CD14-positive monocyte (primary cell): ENCODE data around the gene SHISAL1. TPM values are rescaled to one million over a fixed set of nuclear protein-coding genes. Genes with fewer than 3 reads are reported as not detected.
"Not testable (repeated sequence)": the region's sequence is repeated elsewhere in the genome, so short reads cannot be mapped to it uniquely, and the experiment has no call there.

Experiments
- DNase-seq, 3 donors: peaks; one replicate each; pipeline ENCODE4 v3.0.0-alpha.2; 2011 to 2022
- H2AFZ ChIP-seq: 2 replicates; pipeline ENCODE4 v1.6.0; 2012; ENCODE audit warnings: mild to moderate bottlenecking, low read depth, low read length, inconsistent platforms; ENCODE audit not compliant: insufficient read depth, poor library complexity, severe bottlenecking
- H3K27ac ChIP-seq, 2 donors: 1 replicate in 1 of 2; 2 replicates in 1 of 2; pipeline ENCODE4 v1.5.1; 2012 to 2013; ENCODE audit warnings: low read length in 2 of 2, control low read depth in 1 of 2, inconsistent platforms in 1 of 2, low read depth in 1 of 2, mild to moderate bottlenecking in 1 of 2
- H3K27me3 ChIP-seq, 2 donors: one replicate each; pipeline versions ENCODE4 v1.6.0 to v1.6.1; 2011 to 2013; ENCODE audit warnings: low read length in 2 of 2; ENCODE audit not compliant: control insufficient read depth in 2 of 2, insufficient read depth in 2 of 2
- H3K36me3 ChIP-seq, 2 donors: replicated peaks in 1 of 2; 1 replicate in 1 of 2; 2 replicates in 1 of 2; pipeline versions ENCODE4 v1.5.1 to v1.6.1; 2012 to 2013; ENCODE audit warnings: low read length in 2 of 2, control low read depth in 1 of 2, inconsistent platforms in 1 of 2, mild to moderate bottlenecking in 1 of 2; ENCODE audit not compliant: insufficient read depth in 2 of 2, control insufficient read depth in 1 of 2
- H3K4me1 ChIP-seq, 2 donors: 1 replicate in 1 of 2; 2 replicates in 1 of 2; pipeline versions ENCODE4 v1.5.1 to v1.6.1; 2012 to 2013; ENCODE audit warnings: low read length in 2 of 2, control low read depth in 1 of 2, inconsistent platforms in 1 of 2, mild to moderate bottlenecking in 1 of 2, moderate library complexity in 1 of 2; ENCODE audit not compliant: insufficient read depth in 2 of 2, control insufficient read depth in 1 of 2
- H3K4me2 ChIP-seq: replicated peaks from 2 replicates; pipeline ENCODE3; 2012; ENCODE audit warnings: low read length, moderate library complexity, mild to moderate bottlenecking; ENCODE audit not compliant: poor library complexity, severe bottlenecking; ENCODE audit errors: extremely low read depth
- H3K4me3 ChIP-seq, 3 experiments: fragments of 200-600 bp in 1 of 3; sonication (generic) in 1 of 3; replicated peaks in 1 of 3; 1 replicate in 2 of 3; 2 replicates in 1 of 3; pipeline ENCODE4 v1.5.1; 2011 to 2013; ENCODE audit warnings: low read length in 3 of 3, mild to moderate bottlenecking in 3 of 3, control low read depth in 2 of 3, low read depth in 2 of 3, inconsistent platforms in 1 of 3, moderate library complexity in 1 of 3
- H3K79me2 ChIP-seq: 2 replicates; pipeline ENCODE4 v1.6.0; 2012; ENCODE audit warnings: mild to moderate bottlenecking, control low read depth, inconsistent platforms, low read length, moderate library complexity; ENCODE audit not compliant: insufficient read depth
- H3K9ac ChIP-seq: 2 replicates; pipeline ENCODE4 v1.6.0; 2017; ENCODE audit warnings: low read length, mild to moderate bottlenecking; ENCODE audit not compliant: insufficient read depth, poor library complexity, severe bottlenecking
- H3K9me3 ChIP-seq, 2 donors: replicated peaks in 1 of 2; 1 replicate in 1 of 2; 2 replicates in 1 of 2; pipeline versions ENCODE4 v1.5.1 to v1.6.1; 2012 to 2013; ENCODE audit warnings: low read length in 2 of 2, control low read depth in 1 of 2; ENCODE audit not compliant: control insufficient read depth in 1 of 2, insufficient read depth in 1 of 2
- H4K20me1 ChIP-seq: 2 replicates; pipeline ENCODE4 v1.6.0; 2012; ENCODE audit warnings: mild to moderate bottlenecking, low read length, control low read depth, moderate library complexity; ENCODE audit not compliant: insufficient read depth
- H3K27ac Mint-ChIP-seq, 7 donors: one replicate each; pipeline ENCODE4 v1.8.0; 2020; ENCODE audit warnings: mild to moderate bottlenecking in 7 of 7, mixed read lengths in 7 of 7, moderate library complexity in 6 of 7, inconsistent platforms in 2 of 7
- H3K27me3 Mint-ChIP-seq, 3 donors: one replicate each; pipeline ENCODE4 v1.8.0; 2021 to 2022; ENCODE audit warnings: low read depth in 3 of 3, mild to moderate bottlenecking in 3 of 3, mixed read lengths in 3 of 3, moderate library complexity in 3 of 3, inconsistent platforms in 1 of 3
- H3K36me3 Mint-ChIP-seq, 2 donors: one replicate each; pipeline ENCODE4 v1.8.0; 2020; ENCODE audit warnings: mixed read lengths in 2 of 2, inconsistent platforms in 1 of 2, mild to moderate bottlenecking in 1 of 2
- H3K4me1 Mint-ChIP-seq: one replicate; pipeline ENCODE4 v1.8.0; 2020; ENCODE audit warnings: mild to moderate bottlenecking, mixed read lengths
- H3K4me3 Mint-ChIP-seq, 2 donors: one replicate each; pipeline ENCODE4 v1.8.0; 2020; ENCODE audit warnings: mild to moderate bottlenecking in 2 of 2, mixed read lengths in 2 of 2, moderate library complexity in 1 of 2
- H3K9me3 Mint-ChIP-seq, 7 donors: one replicate each; pipeline ENCODE4 v1.8.0; 2020 to 2022; ENCODE audit warnings: mixed read lengths in 7 of 7, mild to moderate bottlenecking in 6 of 7, moderate library complexity in 6 of 7, inconsistent platforms in 2 of 7
- CTCF ChIP-seq: fragments of 200-600 bp; IDR thresholded peaks from one replicate; pipeline ENCODE4 v1.8.0; 2022; ENCODE audit warnings: antibody characterized with exemption, mild to moderate bottlenecking
- WGBS: methylation state at CpG from one replicate; pipeline ENCODE4 v1.1.5; 2013; ENCODE audit warnings: missing lambda C conversion rate; ENCODE audit not compliant: insufficient coverage; 5-methylcytosine and 5-hydroxymethylcytosine counted together
- intact Hi-C, 2 donors: fragments of 100-400 bp; cut with micrococcal nuclease; formaldehyde crosslinking; loops; one replicate each; pipeline versions ENCODE4 v1.15.0 to v1.15.1; 2023
- polyA plus RNA-seq, 3 donors: library from polyadenylated mRNA; depleted of rRNA in 1 of 3; unstranded in 2 of 3; stranded (reverse) in 1 of 3; fragments of 300-500 nt in 2 of 3; fragments of >200 nt in 1 of 3; fragmentation: Illumina TruSeq in 2 of 3; gene quantifications; 1 replicate in 2 of 3; 2 replicates in 1 of 3; pipeline ENCODE4 v1.2.3, GENCODE V29; 2012 to 2021

The SHISAL1 gene
- polyA plus RNA-seq, 3 donors = not detected

GRCh38 chr22:44242946-44243724, 69.6 kb downstream of the SHISAL1 start:
- Mint-ChIP-seq H3K27ac (no peak overlapping the region), H3K4me3 (no peak overlapping the region), H3K4me1 (peaks cover 1% of the 10 kb centered on the region), H3K27me3 (peaks cover 3 to 10% (median 10%) of the 10 kb centered on the region in 3 donors), H3K36me3 (no peaks in the 10 kb centered on the region), H3K9me3 (peaks cover 0 to 5% (median 0%) of the 10 kb centered on the region in 7 donors)
- no peak for DNase-seq
- no peak overlapping the region for H3K4me2 ChIP-seq
- no peaks in the 10 kb centered on the region for H3K9me3 ChIP-seq
- 96% methylated on average over 12 of the region's 17 CpGs for WGBS
- H2AFZ ChIP-seq = no peak overlapping the region
- H3K9ac ChIP-seq = no peak overlapping the region
- no peaks in the 10 kb centered on the region for H3K4me1 ChIP-seq
- H3K79me2 ChIP-seq = no peaks in the 10 kb centered on the region
- no peak overlapping the region for H3K27ac ChIP-seq
- H3K36me3 ChIP-seq = no peaks in the 10 kb centered on the region
- no peak overlapping the region for H3K4me3 ChIP-seq
- H4K20me1 ChIP-seq = no peaks in the 10 kb centered on the region
- H3K27me3 ChIP-seq = no peaks in the 10 kb centered on the region
- TF ChIP-seq CTCF = no peak
- intact Hi-C loops = no loop called here

- H3K4me3 Mint-ChIP-seq, H3K9me3 Mint-ChIP-seq, H3K4me1 ChIP-seq, H2AFZ ChIP-seq, H4K20me1 ChIP-seq, H3K36me3 Mint-ChIP-seq, H3K4me3 ChIP-seq, intact Hi-C loops, H3K4me1 Mint-ChIP-seq, H3K4me2 ChIP-seq, H3K9ac ChIP-seq, H3K9me3 ChIP-seq, DNase-seq, H3K79me2 ChIP-seq, H3K36me3 ChIP-seq, H3K27me3 ChIP-seq, H3K27ac ChIP-seq, H3K27ac Mint-ChIP-seq: not testable (repeated sequence)
- H3K27me3 Mint-ChIP-seq = peaks cover 2 to 13% (median 12%) of the 10 kb centered on the region in 3 donors
- WGBS = no CpG with 5 or more reads among the region's 3 CpGs
These were observed 71.6 kb downstream of the SHISAL1 start for GRCh38 chr22:44241121-44241520.
